Dedifferentiated amniotic fluid mesenchymal stem cell (primary cell): ENCODE data around the gene RBM4B.
"Not testable (repeated sequence)": the region's sequence is repeated elsewhere in the genome, so short reads cannot be mapped to it uniquely, and the experiment has no call there.

Source experiments
- DNase-seq: peaks from one replicate; pipeline ENCODE4 v3.0.0-alpha.2; 2016; ENCODE audit errors: extremely low spot score

The RBM4B gene

GRCh38 chr11:66641834-66642233 is 35.9 kb downstream of the RBM4B start:
- DNase-seq, result no peak

GRCh38 chr11:66639814-66640340 is 37.8 kb downstream of the RBM4B start:
- not testable (repeated sequence) for DNase-seq

- DNase-seq, result peak; percentile 41
Measured at GRCh38 chr11:66639066-66639813, 38.4 kb downstream of the RBM4B start.

GRCh38 chr11:66638177-66639065 is 39.3 kb downstream of the RBM4B start, which contains the start of gene RBM4:
TSS of gene RBM4 (plus strand) at chr11:66638703. CDS start at chr11:66639712, 1,009 bp downstream.
- peak; percentile 100 for DNase-seq

- DNase-seq, result no peak
Measured at GRCh38 chr11:66637557-66638176, 40.0 kb downstream of the RBM4B start.

- DNase-seq, result no peak
Measured at GRCh38 chr11:66636411-66636810, 41.3 kb downstream of the RBM4B start.

GRCh38 chr11:66632952-66633351 is 44.7 kb downstream of the RBM4B start:
- DNase-seq, result no peak

- no peak for DNase-seq
Measured at GRCh38 chr11:66631883-66632282, 45.8 kb downstream of the RBM4B start.

- no peak for DNase-seq
Measured at GRCh38 chr11:66629356-66629755, 48.3 kb downstream of the RBM4B start.

- DNase-seq, result no peak
Measured at GRCh38 chr11:66628061-66628603, 49.6 kb downstream of the RBM4B start.

GRCh38 chr11:66626926-66627325 is 50.8 kb downstream of the RBM4B start:
- no peak for DNase-seq

- no peak for DNase-seq
Measured at GRCh38 chr11:66626382-66626781, 51.3 kb downstream of the RBM4B start.

GRCh38 chr11:66625752-66626149 is 51.9 kb downstream of the RBM4B start:
- no peak for DNase-seq

GRCh38 chr11:66625041-66625751 is 52.5 kb downstream of the RBM4B start:
- DNase-seq, result no peak

- no peak for DNase-seq
Measured at GRCh38 chr11:66624450-66624849, 53.2 kb downstream of the RBM4B start.

GRCh38 chr11:66619080-66619554 is 58.6 kb downstream of the RBM4B start:
- peak; percentile 83 for DNase-seq

GRCh38 chr11:66617155-66617834 is 60.4 kb downstream of the RBM4B start:
- peak; percentile 34 for DNase-seq

- peak; percentile 99 for DNase-seq
Measured at GRCh38 chr11:66616379-66617154, 61.1 kb downstream of the RBM4B start, which contains the start of gene RBM14. TSS of gene RBM14 (plus strand) at chr11:66616630. CDS start at chr11:66616721, 91 bp downstream.
